RPMI7951 (cell line): ENCODE measurements around the gene TRIM29. TPM values are rescaled to one million over a fixed set of nuclear protein-coding genes. Genes with fewer than 3 reads are reported as not detected.
"Not testable (repeated sequence)": the region's sequence is repeated elsewhere in the genome, so short reads cannot be mapped to it uniquely, and the experiment has no call there.

Source experiments
- DNase-seq: peaks from one replicate; pipeline ENCODE4 v3.0.0-alpha.2; 2012; ENCODE audit warnings: low read depth
- total RNA-seq: library from RNA; depleted of rRNA; stranded (reverse); fragments of >200 nt; shearing (Covaris generic); gene quantifications from 2 replicates; pipeline ENCODE4 v1.2.3, GENCODE V29; 2014; rRNA removed

Gene TRIM29
- not detected in 2 replicates for total RNA-seq

GRCh38 chr11:120137611-120138521 lies at the start of gene TRIM29:
Gene TRIM29, minus strand, starts transcription at chr11:120138113. Its CDS starts 82 bp downstream, at chr11:120138031.
- DNase-seq: no peak

GRCh38 chr11:120186774-120187591 lies 49.1 kb upstream of the TRIM29 start:
- DNase-seq: no peak

- DNase-seq: no peak
Observed at GRCh38 chr11:120186456-120186773, 48.5 kb upstream of the TRIM29 start.

- no peak for DNase-seq
Observed at GRCh38 chr11:120185706-120186455, 48.0 kb upstream of the TRIM29 start.

- DNase-seq: no peak
Observed at GRCh38 chr11:120184946-120185705, 47.2 kb upstream of the TRIM29 start.

GRCh38 chr11:120184371-120184945 lies 46.5 kb upstream of the TRIM29 start:
- DNase-seq: no peak

- DNase-seq: no peak
Observed at GRCh38 chr11:120183701-120184141, 45.8 kb upstream of the TRIM29 start.

- no peak for DNase-seq
Observed at GRCh38 chr11:120182790-120183491, 45.0 kb upstream of the TRIM29 start.

GRCh38 chr11:120182372-120182771 lies 44.5 kb upstream of the TRIM29 start:
- no peak for DNase-seq

- no peak for DNase-seq
Observed at GRCh38 chr11:120181376-120181975, 43.6 kb upstream of the TRIM29 start.

GRCh38 chr11:120180551-120181232 lies 42.8 kb upstream of the TRIM29 start:
- peak; percentile 14 for DNase-seq

- DNase-seq: not testable (repeated sequence)
Observed at GRCh38 chr11:120180063-120180462, 42.1 kb upstream of the TRIM29 start.

GRCh38 chr11:120179057-120179672 lies 41.3 kb upstream of the TRIM29 start:
- no peak for DNase-seq

- DNase-seq: peak; percentile 18
Observed at GRCh38 chr11:120178561-120179056, 40.7 kb upstream of the TRIM29 start.

- DNase-seq: no peak
Observed at GRCh38 chr11:120174866-120175265, 37.0 kb upstream of the TRIM29 start.

GRCh38 chr11:120173807-120174206 lies 35.9 kb upstream of the TRIM29 start:
- no peak for DNase-seq

GRCh38 chr11:120173019-120173705 lies 35.2 kb upstream of the TRIM29 start:
- no peak for DNase-seq
